ENCODE measurements around the gene BIK. TPM values are rescaled to one million over a fixed set of nuclear protein-coding genes. Genes with fewer than 3 reads are reported as not detected.

Gene BIK
- total and polyA plus RNA-seq, 2 experiments from 2014 or later, result 9.6 to 9.8 TPM

DNA sequence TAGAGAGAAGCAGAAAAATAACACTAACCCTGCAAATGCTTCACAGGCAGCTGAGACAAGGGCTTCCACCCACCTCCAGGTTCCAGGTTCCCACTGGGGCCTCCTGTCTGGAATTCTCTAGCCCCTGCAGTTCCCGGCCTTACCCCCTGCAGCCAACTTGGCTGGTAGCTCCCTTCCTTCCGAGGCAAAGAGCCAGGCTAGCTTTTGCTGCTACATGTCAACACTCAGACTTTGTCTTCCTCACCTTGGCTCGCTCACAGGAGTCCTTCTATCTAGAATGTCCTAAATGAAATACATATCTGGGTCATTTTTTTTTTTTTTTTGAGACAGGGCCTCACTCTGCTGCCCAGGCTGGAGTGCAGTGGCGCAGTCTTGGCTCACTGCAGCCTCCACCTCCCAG lies 11.5 kb upstream of the BIK start (continued):
- TF ChIP-seq, protein P1, sequence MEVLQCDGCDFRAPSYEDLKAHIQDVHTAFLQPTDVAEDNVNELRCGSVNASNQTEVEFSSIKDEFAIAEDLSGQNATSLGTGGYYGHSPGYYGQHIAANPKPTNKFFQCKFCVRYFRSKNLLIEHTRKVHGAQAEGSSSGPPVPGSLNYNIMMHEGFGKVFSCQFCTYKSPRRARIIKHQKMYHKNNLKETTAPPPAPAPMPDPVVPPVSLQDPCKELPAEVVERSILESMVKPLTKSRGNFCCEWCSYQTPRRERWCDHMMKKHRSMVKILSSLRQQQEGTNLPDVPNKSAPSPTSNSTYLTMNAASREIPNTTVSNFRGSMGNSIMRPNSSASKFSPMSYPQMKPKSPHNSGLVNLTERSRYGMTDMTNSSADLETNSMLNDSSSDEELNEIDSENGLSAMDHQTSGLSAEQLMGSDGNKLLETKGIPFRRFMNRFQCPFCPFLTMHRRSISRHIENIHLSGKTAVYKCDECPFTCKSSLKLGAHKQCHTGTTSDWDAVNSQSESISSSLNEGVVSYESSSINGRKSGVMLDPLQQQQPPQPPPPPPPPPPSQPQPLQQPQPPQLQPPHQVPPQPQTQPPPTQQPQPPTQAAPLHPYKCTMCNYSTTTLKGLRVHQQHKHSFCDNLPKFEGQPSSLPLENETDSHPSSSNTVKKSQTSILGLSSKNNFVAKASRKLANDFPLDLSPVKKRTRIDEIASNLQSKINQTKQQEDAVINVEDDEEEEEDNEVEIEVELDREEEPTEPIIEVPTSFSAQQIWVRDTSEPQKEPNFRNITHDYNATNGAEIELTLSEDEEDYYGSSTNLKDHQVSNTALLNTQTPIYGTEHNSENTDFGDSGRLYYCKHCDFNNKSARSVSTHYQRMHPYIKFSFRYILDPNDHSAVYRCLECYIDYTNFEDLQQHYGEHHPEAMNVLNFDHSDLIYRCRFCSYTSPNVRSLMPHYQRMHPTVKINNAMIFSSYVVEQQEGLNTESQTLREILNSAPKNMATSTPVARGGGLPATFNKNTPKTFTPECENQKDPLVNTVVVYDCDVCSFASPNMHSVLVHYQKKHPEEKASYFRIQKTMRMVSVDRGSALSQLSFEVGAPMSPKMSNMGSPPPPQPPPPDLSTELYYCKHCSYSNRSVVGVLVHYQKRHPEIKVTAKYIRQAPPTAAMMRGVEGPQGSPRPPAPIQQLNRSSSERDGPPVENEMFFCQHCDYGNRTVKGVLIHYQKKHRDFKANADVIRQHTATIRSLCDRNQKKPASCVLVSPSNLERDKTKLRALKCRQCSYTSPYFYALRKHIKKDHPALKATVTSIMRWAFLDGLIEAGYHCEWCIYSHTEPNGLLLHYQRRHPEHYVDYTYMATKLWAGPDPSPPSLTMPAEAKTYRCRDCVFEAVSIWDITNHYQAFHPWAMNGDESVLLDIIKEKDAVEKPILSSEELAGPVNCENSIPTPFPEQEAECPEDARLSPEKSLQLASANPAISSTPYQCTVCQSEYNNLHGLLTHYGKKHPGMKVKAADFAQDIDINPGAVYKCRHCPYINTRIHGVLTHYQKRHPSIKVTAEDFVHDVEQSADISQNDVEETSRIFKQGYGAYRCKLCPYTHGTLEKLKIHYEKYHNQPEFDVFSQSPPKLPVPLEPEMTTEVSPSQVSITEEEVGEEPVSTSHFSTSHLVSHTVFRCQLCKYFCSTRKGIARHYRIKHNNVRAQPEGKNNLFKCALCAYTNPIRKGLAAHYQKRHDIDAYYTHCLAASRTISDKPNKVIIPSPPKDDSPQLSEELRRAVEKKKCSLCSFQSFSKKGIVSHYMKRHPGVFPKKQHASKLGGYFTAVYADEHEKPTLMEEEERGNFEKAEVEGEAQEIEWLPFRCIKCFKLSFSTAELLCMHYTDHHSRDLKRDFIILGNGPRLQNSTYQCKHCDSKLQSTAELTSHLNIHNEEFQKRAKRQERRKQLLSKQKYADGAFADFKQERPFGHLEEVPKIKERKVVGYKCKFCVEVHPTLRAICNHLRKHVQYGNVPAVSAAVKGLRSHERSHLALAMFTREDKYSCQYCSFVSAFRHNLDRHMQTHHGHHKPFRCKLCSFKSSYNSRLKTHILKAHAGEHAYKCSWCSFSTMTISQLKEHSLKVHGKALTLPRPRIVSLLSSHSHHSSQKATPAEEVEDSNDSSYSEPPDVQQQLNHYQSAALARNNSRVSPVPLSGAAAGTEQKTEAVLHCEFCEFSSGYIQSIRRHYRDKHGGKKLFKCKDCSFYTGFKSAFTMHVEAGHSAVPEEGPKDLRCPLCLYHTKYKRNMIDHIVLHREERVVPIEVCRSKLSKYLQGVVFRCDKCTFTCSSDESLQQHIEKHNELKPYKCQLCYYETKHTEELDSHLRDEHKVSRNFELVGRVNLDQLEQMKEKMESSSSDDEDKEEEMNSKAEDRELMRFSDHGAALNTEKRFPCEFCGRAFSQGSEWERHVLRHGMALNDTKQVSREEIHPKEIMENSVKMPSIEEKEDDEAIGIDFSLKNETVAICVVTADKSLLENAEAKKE (CRISPR knock-in tag; IDR thresholded peaks at IDR 0.05), result no peak
- TF ChIP-seq JUNB (IDR thresholded peaks at IDR 0.05; ENCODE audit: unreplicated experiment), result no peak
- TF ChIP-seq, protein P2, sequence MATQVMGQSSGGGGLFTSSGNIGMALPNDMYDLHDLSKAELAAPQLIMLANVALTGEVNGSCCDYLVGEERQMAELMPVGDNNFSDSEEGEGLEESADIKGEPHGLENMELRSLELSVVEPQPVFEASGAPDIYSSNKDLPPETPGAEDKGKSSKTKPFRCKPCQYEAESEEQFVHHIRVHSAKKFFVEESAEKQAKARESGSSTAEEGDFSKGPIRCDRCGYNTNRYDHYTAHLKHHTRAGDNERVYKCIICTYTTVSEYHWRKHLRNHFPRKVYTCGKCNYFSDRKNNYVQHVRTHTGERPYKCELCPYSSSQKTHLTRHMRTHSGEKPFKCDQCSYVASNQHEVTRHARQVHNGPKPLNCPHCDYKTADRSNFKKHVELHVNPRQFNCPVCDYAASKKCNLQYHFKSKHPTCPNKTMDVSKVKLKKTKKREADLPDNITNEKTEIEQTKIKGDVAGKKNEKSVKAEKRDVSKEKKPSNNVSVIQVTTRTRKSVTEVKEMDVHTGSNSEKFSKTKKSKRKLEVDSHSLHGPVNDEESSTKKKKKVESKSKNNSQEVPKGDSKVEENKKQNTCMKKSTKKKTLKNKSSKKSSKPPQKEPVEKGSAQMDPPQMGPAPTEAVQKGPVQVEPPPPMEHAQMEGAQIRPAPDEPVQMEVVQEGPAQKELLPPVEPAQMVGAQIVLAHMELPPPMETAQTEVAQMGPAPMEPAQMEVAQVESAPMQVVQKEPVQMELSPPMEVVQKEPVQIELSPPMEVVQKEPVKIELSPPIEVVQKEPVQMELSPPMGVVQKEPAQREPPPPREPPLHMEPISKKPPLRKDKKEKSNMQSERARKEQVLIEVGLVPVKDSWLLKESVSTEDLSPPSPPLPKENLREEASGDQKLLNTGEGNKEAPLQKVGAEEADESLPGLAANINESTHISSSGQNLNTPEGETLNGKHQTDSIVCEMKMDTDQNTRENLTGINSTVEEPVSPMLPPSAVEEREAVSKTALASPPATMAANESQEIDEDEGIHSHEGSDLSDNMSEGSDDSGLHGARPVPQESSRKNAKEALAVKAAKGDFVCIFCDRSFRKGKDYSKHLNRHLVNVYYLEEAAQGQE (IDR thresholded peaks at IDR 0.05; ENCODE audit: unreplicated experiment), result no peak

DNA sequence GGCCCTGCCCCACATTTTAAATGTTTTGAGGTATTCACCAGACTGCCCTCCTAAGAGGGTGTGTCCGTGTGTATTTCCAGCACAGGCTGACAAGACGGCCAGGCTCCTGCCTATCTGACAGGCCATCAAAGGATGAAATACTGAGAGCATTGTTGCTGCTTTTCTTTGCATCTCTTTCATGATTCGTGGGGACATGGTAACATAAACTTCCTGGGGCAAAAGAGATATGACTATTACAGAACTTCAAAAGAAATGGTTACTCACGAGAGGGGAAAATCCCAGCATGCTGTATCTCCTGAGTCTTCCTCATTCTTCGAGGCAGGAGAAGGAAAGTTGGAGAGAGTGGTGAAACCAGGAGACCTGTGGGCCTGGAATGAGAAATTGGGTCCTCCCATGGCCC lies 10.3 kb upstream of the BIK start:
- H3K4me1 ChIP-seq (ENCODE audit: insufficient read depth), result no peaks in the 10 kb centered on the region
- H3K4me2 ChIP-seq, result no peak overlapping the region
- Mint-ChIP-seq H3K4me1 (no peaks in the 10 kb centered on the region), H3K36me3 (ENCODE audit: low read depth) (peaks cover 11% of the 10 kb centered on the region), H3K4me3 (no peak overlapping the region), H3K27me3 (ENCODE audit: insufficient read depth, low read depth, poor library complexity) (peaks cover 7% of the 10 kb centered on the region), H3K9me3 (peaks cover 23% of the 10 kb centered on the region), H3K27ac (no peak overlapping the region)
- H4K20me1 ChIP-seq (replicated peaks; ENCODE audit: insufficient read depth), result no peaks in the 10 kb centered on the region
- ATAC-seq (no peak), DNase-seq (ENCODE audit: low spot score) (no peak)
- H3K36me3 ChIP-seq (ENCODE audit: insufficient read depth), result no peaks in the 10 kb centered on the region; the same call in 1 of the 2 replicates
- H2AFZ ChIP-seq, result no peak overlapping the region
- no peaks in the 10 kb centered on the region for H3F3A ChIP-seq (replicated peaks; ENCODE audit: low read depth)
- no peaks in the 10 kb centered on the region for H3K9me2 ChIP-seq (ENCODE audit: insufficient read depth)
- no peak overlapping the region for H3K27ac ChIP-seq (ENCODE audit: low read depth)
- H3K27me3 ChIP-seq (ENCODE audit: insufficient read depth), result no peaks in the 10 kb centered on the region
- TF ChIP-seq, protein P3, sequence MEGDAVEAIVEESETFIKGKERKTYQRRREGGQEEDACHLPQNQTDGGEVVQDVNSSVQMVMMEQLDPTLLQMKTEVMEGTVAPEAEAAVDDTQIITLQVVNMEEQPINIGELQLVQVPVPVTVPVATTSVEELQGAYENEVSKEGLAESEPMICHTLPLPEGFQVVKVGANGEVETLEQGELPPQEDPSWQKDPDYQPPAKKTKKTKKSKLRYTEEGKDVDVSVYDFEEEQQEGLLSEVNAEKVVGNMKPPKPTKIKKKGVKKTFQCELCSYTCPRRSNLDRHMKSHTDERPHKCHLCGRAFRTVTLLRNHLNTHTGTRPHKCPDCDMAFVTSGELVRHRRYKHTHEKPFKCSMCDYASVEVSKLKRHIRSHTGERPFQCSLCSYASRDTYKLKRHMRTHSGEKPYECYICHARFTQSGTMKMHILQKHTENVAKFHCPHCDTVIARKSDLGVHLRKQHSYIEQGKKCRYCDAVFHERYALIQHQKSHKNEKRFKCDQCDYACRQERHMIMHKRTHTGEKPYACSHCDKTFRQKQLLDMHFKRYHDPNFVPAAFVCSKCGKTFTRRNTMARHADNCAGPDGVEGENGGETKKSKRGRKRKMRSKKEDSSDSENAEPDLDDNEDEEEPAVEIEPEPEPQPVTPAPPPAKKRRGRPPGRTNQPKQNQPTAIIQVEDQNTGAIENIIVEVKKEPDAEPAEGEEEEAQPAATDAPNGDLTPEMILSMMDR (conservative IDR thresholded peaks at IDR 0.05; ENCODE audit: low read depth in 2 of 2), result no peak
- H3K4me3 ChIP-seq, result no peak overlapping the region
- H3K79me2 ChIP-seq (replicated peaks; ENCODE audit: insufficient read depth), result no peaks in the 10 kb centered on the region
